HepG2 (cell line): Measurements from ENCODE around the gene COL10A1. TPM values are rescaled to one million over a fixed set of nuclear protein-coding genes. Genes with fewer than 3 reads are reported as not detected.

Experiments used
- ATAC-seq: fragments of 200-7000 bp; cut with Tn5 transposase; 3 replicates; pipeline ENCODE4 v1.9.1; 2020; ENCODE audit warnings: mild to moderate bottlenecking, moderate library complexity
- BruUV-seq: library from RNA; stranded (reverse); fragments of 400-500 nt; replicated peaks from 2 replicates; lab custom pipeline; 2021; lab: Mats Ljungman, UMichigan
- CTCF ChIA-PET: fragments of 300-600 bp; formaldehyde crosslinking; extraction: SDS; loops from one replicate; lab custom pipeline; 2021; ENCODE audit warnings: low total read pairs, inconsistent platforms, low intra/inter-chr PET ratio; lab: Yijun Ruan, JAX
- POLR2A ChIA-PET: fragments of 350-600 bp; sonication (Branson Sonifier 250); formaldehyde crosslinking; loops from one replicate; lab custom pipeline; 2020; ENCODE audit warnings: antibody characterized with exemption, inconsistent platforms; lab: Yijun Ruan, JAX
- DNase-seq: peaks from one replicate; pipeline ENCODE4 v3.0.0-alpha.2; 2015; ENCODE audit warnings: low spot score
- FAIRE-seq: peaks from 3 replicates; lab custom pipeline; 2011; peaks lifted over from hg19 to GRCh38; lab: Jason Lieb, UNC
- H2AFZ ChIP-seq: one replicate; pipeline ENCODE4 v1.6.1; 2011; ENCODE audit warnings: low read length, inconsistent platforms
- H3K27ac ChIP-seq: fragments of 300-600 bp; 3 replicates; pipeline ENCODE4 v1.8.0; 2011; ENCODE audit warnings: mixed run types, mild to moderate bottlenecking, mixed read lengths, low read length, inconsistent platforms; ENCODE audit not compliant: insufficient read depth; ENCODE audit errors: extremely low read length
- H3K27me3 ChIP-seq, 2 experiments: fragments of 200-600 bp in 1 of 2; 2 replicates in 1 of 2; 3 replicates in 1 of 2; pipeline versions ENCODE4 v1.6.0 to v1.8.0; 2011; ENCODE audit warnings: low read length in 2 of 2, mild to moderate bottlenecking in 2 of 2, moderate library complexity in 2 of 2, inconsistent platforms in 1 of 2; ENCODE audit not compliant: insufficient read depth in 2 of 2, control insufficient read depth in 1 of 2
- H3K36me3 ChIP-seq, 2 experiments: fragments of 200-600 bp in 1 of 2; replicated peaks in 1 of 2; 2 replicates in 1 of 2; 3 replicates in 1 of 2; pipeline versions ENCODE4 v1.5.1 to v1.8.0; 2011; ENCODE audit warnings: low read length in 2 of 2, inconsistent platforms in 1 of 2; ENCODE audit not compliant: insufficient read depth in 2 of 2, control insufficient read depth in 1 of 2
- H3K4me1 ChIP-seq: 2 replicates; pipeline ENCODE4 v1.5.1; 2012; ENCODE audit warnings: low read length, inconsistent platforms; ENCODE audit not compliant: insufficient read depth
- H3K4me2 ChIP-seq: 2 replicates; pipeline ENCODE4 v1.6.0; 2011; ENCODE audit warnings: low read depth, low read length, inconsistent platforms
- H3K4me3 ChIP-seq, 3 experiments: fragments of 200-600 bp in 1 of 3; sonication (generic), shearing (Covaris generic) in 1 of 3; replicated peaks in 1 of 3; 2 replicates each; pipeline ENCODE4 v1.5.1; 2011 to 2016; ENCODE audit warnings: low read length in 3 of 3, inconsistent platforms in 2 of 3, low read depth in 2 of 3, mild to moderate bottlenecking in 2 of 3, control low read depth in 1 of 3, mixed read lengths in 1 of 3; ENCODE audit not compliant: insufficient read depth in 1 of 3
- H3K79me2 ChIP-seq: one replicate; pipeline ENCODE4 v1.6.1; 2011; ENCODE audit warnings: low read length, inconsistent platforms; ENCODE audit not compliant: insufficient read depth
- H3K9ac ChIP-seq: 2 replicates; pipeline ENCODE4 v1.6.0; 2011; ENCODE audit warnings: mild to moderate bottlenecking, low read depth, low read length, inconsistent platforms; ENCODE audit not compliant: insufficient read depth
- H3K9me3 ChIP-seq: 2 replicates; pipeline ENCODE4 v1.5.1; 2012; ENCODE audit warnings: mild to moderate bottlenecking, low read length
- H4K20me1 ChIP-seq: 2 replicates; pipeline ENCODE4 v1.6.0; 2011; ENCODE audit warnings: inconsistent platforms, mild to moderate bottlenecking, low read length, moderate library complexity; ENCODE audit not compliant: insufficient read depth
- KMT2B ChIP-seq: IDR thresholded peaks from 2 replicates; pipeline ENCODE4 v1.6.1; 2016; ENCODE audit warnings: missing genetic modification reagents, missing compliant biosample characterization
- RARA ChIP-seq: IDR thresholded peaks from 2 replicates; pipeline ENCODE4 v1.6.1; 2016; ENCODE audit warnings: missing genetic modification reagents, missing compliant biosample characterization
- SIX4 ChIP-seq: sonication (generic); formaldehyde crosslinking; IDR thresholded peaks from 2 replicates; pipeline ENCODE4 v1.4.0; 2020; ENCODE audit warnings: missing genetic modification reagents
- SMYD3 ChIP-seq: sonication (generic); formaldehyde crosslinking; IDR thresholded peaks from 2 replicates; pipeline ENCODE4 v1.8.1; 2023; ENCODE audit warnings: mild to moderate bottlenecking, missing genetic modification reagents
- SNRNP70 ChIP-seq: fragments of 200-400 bp; formaldehyde crosslinking; IDR thresholded peaks from 2 replicates; pipeline ENCODE4 v1.6.1; 2017; ENCODE audit warnings: mild to moderate bottlenecking, low read depth, low read length, moderate library complexity
- TEAD2 ChIP-seq: sonication (generic); formaldehyde crosslinking; IDR thresholded peaks from 2 replicates; pipeline ENCODE4 v1.9.0; 2021; ENCODE audit warnings: missing genetic modification reagents
- ZNF317 ChIP-seq: sonication (generic); formaldehyde crosslinking; IDR thresholded peaks from 2 replicates; pipeline ENCODE4 v1.5.0; 2020; ENCODE audit warnings: mild to moderate bottlenecking, missing genetic modification reagents
- ZNF33B ChIP-seq: sonication (generic); formaldehyde crosslinking; IDR thresholded peaks from 2 replicates; pipeline ENCODE4 v1.5.1; 2020; ENCODE audit warnings: mild to moderate bottlenecking, missing genetic modification reagents
- WGBS: methylation state at CpG from one replicate; pipeline ENCODE4 v1.1.6; 2017; ENCODE audit warnings: low lambda C conversion rate; 5-methylcytosine and 5-hydroxymethylcytosine counted together
- in situ Hi-C: cut with HindIII; loops from 2 replicates; pipeline ENCODE4 v1.10.0; 2017; ENCODE audit warnings: low pct_unique_long_range_greater_than_20kb; ENCODE audit not compliant: extremely low pct_ligation_motif_present
- intact Hi-C: fragments of 100-400 bp; cut with micrococcal nuclease; formaldehyde crosslinking; loops from one replicate; pipeline ENCODE4 v1.10.0; 2022; ENCODE audit not compliant: unreplicated experiment
- polyA plus RNA-seq, 8 experiments: library from polyadenylated mRNA; depleted of rRNA in 3 of 8; stranded (reverse) in 7 of 8; unstranded in 1 of 8; fragments of >200 nt; fragmentation: Illumina TruSeq in 4 of 8; extraction: Trizol in 4 of 8; gene quantifications; 2 replicates each; pipeline versions ENCODE4 v1.2.1 to v1.2.3, GENCODE V29; 2011 to 2016; ENCODE audit warnings: low read depth in 4 of 8, missing spikeins in 1 of 8, mixed read lengths in 1 of 8; ENCODE audit not compliant: insufficient read depth in 1 of 8
- total RNA-seq, 5 experiments: library from RNA; depleted of rRNA; stranded (reverse); fragments of >200 nt; fragmentation: Illumina TruSeq; extraction: Trizol; gene quantifications; 2 replicates each; pipeline ENCODE4 v1.2.3, GENCODE V29; 2016; ENCODE audit warnings: low read depth in 1 of 5
- TF ChIP-seq, protein P1 (sequence below): sonication (generic); formaldehyde crosslinking; conservative IDR thresholded peaks from 2 replicates; pipeline ENCODE4 v1.4.0; 2020; ENCODE audit warnings: missing genetic modification reagents
- TF ChIP-seq, protein P2 (sequence below): IDR thresholded peaks from 2 replicates; pipeline ENCODE4 v1.6.1; 2016; ENCODE audit warnings: low read depth, control low read depth

Gene COL10A1
- total and polyA plus RNA-seq, 2 of the 13 experiments (the other 11 are each of a cell fraction or from before 2014, with no cell fraction given), result 0.07 TPM; not detected in 1

GRCh38 chr6:116136933-116137340, 11.0 kb upstream of the COL10A1 start:
- ATAC-seq, result no peak
- H3K4me3 ChIP-seq, result no peak overlapping the region
- no peak overlapping the region for H3K9ac ChIP-seq
- CTCF ChIA-PET, result no interaction called here
- H3K27ac ChIP-seq, result no peak overlapping the region
- POLR2A ChIA-PET, result no interaction called here
- H4K20me1 ChIP-seq, result no peaks in the 10 kb centered on the region
- TF ChIP-seq SMYD3 (CRISPR knock-in tag) (no peak), TEAD2 (no peak), KMT2B (CRISPR knock-in tag) (no peak), SNRNP70 (no peak), ZNF317 (CRISPR knock-in tag) (no peak), ZNF33B (CRISPR knock-in tag) (no peak), SIX4 (CRISPR knock-in tag) (no peak), RARA (no peak)
- TF ChIP-seq, protein P1, sequence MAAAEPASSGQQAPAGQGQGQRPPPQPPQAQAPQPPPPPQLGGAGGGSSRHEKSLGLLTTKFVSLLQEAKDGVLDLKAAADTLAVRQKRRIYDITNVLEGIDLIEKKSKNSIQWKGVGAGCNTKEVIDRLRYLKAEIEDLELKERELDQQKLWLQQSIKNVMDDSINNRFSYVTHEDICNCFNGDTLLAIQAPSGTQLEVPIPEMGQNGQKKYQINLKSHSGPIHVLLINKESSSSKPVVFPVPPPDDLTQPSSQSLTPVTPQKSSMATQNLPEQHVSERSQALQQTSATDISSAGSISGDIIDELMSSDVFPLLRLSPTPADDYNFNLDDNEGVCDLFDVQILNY (CRISPR knock-in tag), result no peak
- TF ChIP-seq, protein P2, sequence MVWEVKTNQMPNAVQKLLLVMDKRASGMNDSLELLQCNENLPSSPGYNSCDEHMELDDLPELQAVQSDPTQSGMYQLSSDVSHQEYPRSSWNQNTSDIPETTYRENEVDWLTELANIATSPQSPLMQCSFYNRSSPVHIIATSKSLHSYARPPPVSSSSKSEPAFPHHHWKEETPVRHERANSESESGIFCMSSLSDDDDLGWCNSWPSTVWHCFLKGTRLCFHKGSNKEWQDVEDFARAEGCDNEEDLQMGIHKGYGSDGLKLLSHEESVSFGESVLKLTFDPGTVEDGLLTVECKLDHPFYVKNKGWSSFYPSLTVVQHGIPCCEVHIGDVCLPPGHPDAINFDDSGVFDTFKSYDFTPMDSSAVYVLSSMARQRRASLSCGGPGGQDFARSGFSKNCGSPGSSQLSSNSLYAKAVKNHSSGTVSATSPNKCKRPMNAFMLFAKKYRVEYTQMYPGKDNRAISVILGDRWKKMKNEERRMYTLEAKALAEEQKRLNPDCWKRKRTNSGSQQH (CRISPR knock-in tag), result no peak
- no peaks in the 10 kb centered on the region for H3K79me2 ChIP-seq
- intact Hi-C loops (no loop called here), in situ Hi-C loops (no loop called here)
- no peaks in the 10 kb centered on the region for H3K27me3 ChIP-seq
- no peaks in the 10 kb centered on the region; a peak in 2 of 5 replicates for H3K36me3 ChIP-seq
- WGBS, result 90% methylated on average over 5 of the region's 5 CpGs
- no peak for FAIRE-seq
- H3K4me2 ChIP-seq, result no peak overlapping the region
- H2AFZ ChIP-seq, result no peak overlapping the region
- DNase-seq, result no peak
- H3K4me1 ChIP-seq, result no peaks in the 10 kb centered on the region
- no peaks in the 10 kb centered on the region for H3K9me3 ChIP-seq
- no TSS peak for BruUV-seq
